Fibroblast of the aortic adventitia (primary cell): ENCODE data around the gene PDSS2. TPM values are rescaled to one million over a fixed set of nuclear protein-coding genes. Genes with fewer than 3 reads are reported as not detected.
"Not testable (repeated sequence)": the region's sequence is repeated elsewhere in the genome, so short reads cannot be mapped to it uniquely, and the experiment has no call there.

Experiments
- DNase-seq: peaks from one replicate; pipeline ENCODE4 v3.0.0-alpha.2; 2010; ENCODE audit warnings: low read depth
- H3K4me3 ChIP-seq: 2 replicates; pipeline ENCODE4 v1.5.1; 2011; ENCODE audit warnings: low read depth, mild to moderate bottlenecking, control low read depth, low read length, moderate library complexity
- CTCF ChIP-seq: IDR thresholded peaks from 2 replicates; pipeline ENCODE4 v1.5.1; 2011; ENCODE audit warnings: mild to moderate bottlenecking, low read length, control low read depth, inconsistent platforms; ENCODE audit not compliant: insufficient read depth
- total RNA-seq: library from RNA; depleted of rRNA; stranded (reverse); fragments of >200 nt; gene quantifications from 2 replicates; pipeline ENCODE4 v1.2.3, GENCODE V29; 2012; ENCODE audit warnings: low replicate concordance

PDSS2 gene
- total RNA-seq, 1 donor: 14.4 TPM

GRCh38 chr6:107171513-107171912 lies 287.9 kb downstream of the PDSS2 start:
- DNase-seq: no peak
- TF ChIP-seq CTCF: no peak
- H3K4me3 ChIP-seq: no peak overlapping the region

GRCh38 chr6:107164299-107164698 lies 295.1 kb downstream of the PDSS2 start:
- not testable (repeated sequence) for H3K4me3 ChIP-seq, DNase-seq

- no peak overlapping the region for H3K4me3 ChIP-seq
- no peak for TF ChIP-seq CTCF
- no peak for DNase-seq
Observed at GRCh38 chr6:107161521-107161920, 297.8 kb downstream of the PDSS2 start.

- TF ChIP-seq CTCF: no peak
- DNase-seq: no peak
- no peak overlapping the region for H3K4me3 ChIP-seq
Observed at GRCh38 chr6:107156617-107157016, 302.7 kb downstream of the PDSS2 start.

- DNase-seq: no peak
Observed at GRCh38 chr6:107154801-107155160, 304.6 kb downstream of the PDSS2 start.

GRCh38 chr6:107154131-107154800 lies 305.1 kb downstream of the PDSS2 start:
- DNase-seq: no peak
- no peak overlapping the region for H3K4me3 ChIP-seq
- TF ChIP-seq CTCF: no peak

More at GRCh38 chr6:107154801-107155160, 304.6 kb downstream of the PDSS2 start:
- no peak overlapping the region for H3K4me3 ChIP-seq
- TF ChIP-seq CTCF: no peak

- no peak for TF ChIP-seq CTCF
- no peak overlapping the region for H3K4me3 ChIP-seq
- DNase-seq: no peak
Observed at GRCh38 chr6:107152638-107153430, 306.5 kb downstream of the PDSS2 start.
